ENCODE results near the gene GALNT2.

Gene GALNT2

GRCh38 chr1:230286166-230286889 lies 219.3 kb downstream of the GALNT2 start:
- no peak for DNase-seq

- DNase-seq, result no peak
These were observed 219.8 kb downstream of the GALNT2 start for GRCh38 chr1:230286890-230287269.

- no peak for DNase-seq
These were observed 220.8 kb downstream of the GALNT2 start for GRCh38 chr1:230287674-230288315.

- no peak for DNase-seq
These were observed 221.8 kb downstream of the GALNT2 start for GRCh38 chr1:230288641-230289349.

GRCh38 chr1:230289350-230289644 lies 222.3 kb downstream of the GALNT2 start:
- DNase-seq, result no peak

- DNase-seq, result no peak
These were observed 224.9 kb downstream of the GALNT2 start for GRCh38 chr1:230291731-230292620.

GRCh38 chr1:230292689-230293389 lies 225.8 kb downstream of the GALNT2 start:
- DNase-seq, result no peak

GRCh38 chr1:230293390-230293700 lies 226.3 kb downstream of the GALNT2 start:
- DNase-seq, result no peak

GRCh38 chr1:230295367-230295766 lies 228.3 kb downstream of the GALNT2 start:
- no peak for DNase-seq

GRCh38 chr1:230299191-230300006 lies 232.4 kb downstream of the GALNT2 start:
- DNase-seq, result peak; percentile 15

- DNase-seq, result no peak
These were observed 233.6 kb downstream of the GALNT2 start for GRCh38 chr1:230300322-230301301.

- DNase-seq, result no peak
These were observed 234.3 kb downstream of the GALNT2 start for GRCh38 chr1:230301322-230301721.

GRCh38 chr1:230301822-230302221 lies 234.8 kb downstream of the GALNT2 start:
- DNase-seq, result no peak

GRCh38 chr1:230303069-230303468 lies 236.0 kb downstream of the GALNT2 start:
- no peak for DNase-seq

GRCh38 chr1:230303822-230304221 lies 236.8 kb downstream of the GALNT2 start:
- peak; percentile 44 for DNase-seq

- DNase-seq, result peak; percentile 69
These were observed 239.1 kb downstream of the GALNT2 start for GRCh38 chr1:230306169-230306568.

GRCh38 chr1:230307213-230307612 lies 240.2 kb downstream of the GALNT2 start:
- DNase-seq, result no peak

GRCh38 chr1:230308039-230308438 lies 241.0 kb downstream of the GALNT2 start:
- no peak for DNase-seq

- no peak for DNase-seq
These were observed 241.8 kb downstream of the GALNT2 start for GRCh38 chr1:230308821-230309220.

GRCh38 chr1:230309646-230310177 lies 242.7 kb downstream of the GALNT2 start:
- no peak for DNase-seq

Data from inflammatory macrophage treated with lipopolysaccharide for 4 hours (primary cell).